SK-N-SH treated with all-trans-retinoic acid at 6 μM for 48 hours (cell line): ENCODE measurements around the gene RALGAPA1.

Experiments
- ATAC-seq: fragments of 200-7000 bp; cut with Tn5 transposase; 3 replicates; pipeline ENCODE4 v1.9.1; 2020; ENCODE audit warnings: mild to moderate bottlenecking, moderate library complexity
- ARNTL ChIP-seq: fragments of 450-650 bp; formaldehyde crosslinking; IDR thresholded peaks from 2 replicates; pipeline ENCODE4 v1.5.0; 2020; ENCODE audit warnings: low read depth, mild to moderate bottlenecking, moderate library complexity, borderline replicate concordance
- BACH2 ChIP-seq: fragments of 250-450 bp; sonication (Bioruptor Pico); IDR thresholded peaks from 2 replicates; pipeline ENCODE4 v1.9.0; 2021; ENCODE audit warnings: mild to moderate bottlenecking, borderline replicate concordance
- CREB5 ChIP-seq: fragments of 250-450 bp; sonication (Bioruptor Pico); IDR thresholded peaks from 2 replicates; pipeline ENCODE4 v1.5.1; 2020; ENCODE audit warnings: low read depth, mild to moderate bottlenecking, moderate library complexity
- CSDC2 ChIP-seq: fragments of 250-450 bp; sonication (Bioruptor Pico); IDR thresholded peaks from 2 replicates; pipeline ENCODE4 v1.5.0; 2020; ENCODE audit warnings: mild to moderate bottlenecking, moderate library complexity
- ESRRG ChIP-seq: fragments of 250-450 bp; sonication (Bioruptor Pico); IDR thresholded peaks from 2 replicates; pipeline ENCODE4 v1.6.1; 2021; ENCODE audit warnings: mild to moderate bottlenecking
- ISL1 ChIP-seq: fragments of 250-450 bp; sonication (Bioruptor Pico); IDR thresholded peaks from 2 replicates; pipeline ENCODE4 v2.1.2; 2022; ENCODE audit warnings: mild to moderate bottlenecking, moderate library complexity
- PATZ1 ChIP-seq: fragments of 250-450 bp; sonication (Bioruptor Pico); IDR thresholded peaks from 2 replicates; pipeline ENCODE4 v1.8.0; 2020; ENCODE audit warnings: mild to moderate bottlenecking, moderate library complexity, borderline replicate concordance
- PPARA ChIP-seq: fragments of 250-450 bp; sonication (Bioruptor Pico); IDR thresholded peaks from 2 replicates; pipeline ENCODE4 v1.5.0; 2020; ENCODE audit warnings: mild to moderate bottlenecking, borderline replicate concordance
- RARB ChIP-seq: fragments of 250-450 bp; sonication (Bioruptor Pico); IDR thresholded peaks from 2 replicates; pipeline ENCODE4 v1.8.0; 2021; ENCODE audit warnings: mild to moderate bottlenecking, moderate library complexity
- SNAI2 ChIP-seq: fragments of 250-450 bp; sonication (Bioruptor Pico); IDR thresholded peaks from 2 replicates; pipeline ENCODE4 v1.5.0; 2020; ENCODE audit warnings: mild to moderate bottlenecking, moderate library complexity
- TCF4 ChIP-seq: fragments of 250-450 bp; sonication (Bioruptor Pico); IDR thresholded peaks from 2 replicates; pipeline ENCODE4 v1.8.0; 2021; ENCODE audit warnings: mild to moderate bottlenecking, moderate library complexity, borderline replicate concordance
- TOX ChIP-seq: fragments of 250-450 bp; sonication (Bioruptor Pico); IDR thresholded peaks from 2 replicates; pipeline ENCODE4 v1.8.0; 2021; ENCODE audit warnings: mild to moderate bottlenecking, moderate library complexity, borderline replicate concordance
- TSHZ2 ChIP-seq: fragments of 250-450 bp; sonication (Bioruptor Pico); IDR thresholded peaks from 2 replicates; pipeline ENCODE4 v1.5.0; 2020; ENCODE audit warnings: mild to moderate bottlenecking, moderate library complexity
- ZC3H10 ChIP-seq: fragments of 250-450 bp; sonication (Bioruptor Pico); IDR thresholded peaks from 2 replicates; pipeline ENCODE4 v1.5.1; 2021; ENCODE audit warnings: mild to moderate bottlenecking, moderate library complexity
- ZFP3 ChIP-seq: fragments of 250-450 bp; sonication (Bioruptor Pico); IDR thresholded peaks from 2 replicates; pipeline ENCODE4 v1.5.0; 2020; ENCODE audit warnings: mild to moderate bottlenecking, moderate library complexity
- ZFP30 ChIP-seq: fragments of 450-650 bp; formaldehyde crosslinking; IDR thresholded peaks from 2 replicates; pipeline ENCODE4 v1.5.0; 2022; ENCODE audit warnings: mild to moderate bottlenecking, moderate library complexity
- ZNF565 ChIP-seq: fragments of 450-650 bp; formaldehyde crosslinking; conservative IDR thresholded peaks from 2 replicates; pipeline ENCODE4 v1.5.0; 2020; ENCODE audit warnings: low read depth, mild to moderate bottlenecking, moderate library complexity
- ZNF70 ChIP-seq: fragments of 450-650 bp; formaldehyde crosslinking; IDR thresholded peaks from 2 replicates; pipeline ENCODE4 v1.5.0; 2020; ENCODE audit warnings: mild to moderate bottlenecking, moderate library complexity
- ZNF8 ChIP-seq: fragments of 450-650 bp; formaldehyde crosslinking; IDR thresholded peaks from 2 replicates; pipeline ENCODE4 v1.5.0; 2020; ENCODE audit warnings: mild to moderate bottlenecking, moderate library complexity
- TF ChIP-seq, protein P1 (sequence below): fragments of 250-450 bp; sonication (Bioruptor Pico); IDR thresholded peaks from 2 replicates; pipeline ENCODE4 v1.8.0; 2021; ENCODE audit warnings: low read depth, mild to moderate bottlenecking, moderate library complexity, borderline replicate concordance

The RALGAPA1 gene

DNA sequence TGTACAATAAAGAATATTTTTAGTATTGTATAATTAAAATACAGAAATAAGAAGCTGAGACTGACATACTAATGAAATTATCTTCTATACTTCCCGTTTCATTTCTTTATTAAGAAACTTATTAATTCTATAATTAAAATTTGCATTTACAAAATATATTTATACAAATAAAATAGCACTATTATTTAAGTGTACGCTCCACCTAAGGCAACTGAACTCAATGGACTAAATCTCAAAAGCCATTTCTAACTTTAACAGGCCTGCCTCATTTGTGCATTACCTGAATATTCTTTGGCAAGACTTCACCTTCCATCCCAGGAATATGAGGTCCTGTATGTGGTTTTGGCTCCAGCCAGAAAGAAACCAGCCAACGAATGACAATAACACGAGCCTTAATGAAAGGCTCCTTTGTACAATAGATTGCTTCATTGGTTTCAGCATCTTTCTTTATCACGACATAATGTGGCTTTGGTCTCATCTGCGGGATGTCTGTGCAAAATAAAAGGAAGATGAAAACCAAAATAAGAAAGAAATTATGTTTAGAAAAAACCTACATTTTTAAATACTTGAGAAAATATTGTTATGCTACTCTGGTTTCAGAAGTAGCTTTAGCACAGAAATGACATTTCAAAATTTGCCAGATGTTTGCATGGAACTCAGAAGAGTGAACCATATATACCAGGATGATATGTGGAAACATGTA, 58.7 kb downstream of the RALGAPA1 start:
- ATAC-seq: no peak
- TF ChIP-seq TOX (CRISPR knock-in tag) (no peak), ZFP30 (CRISPR knock-in tag) (no peak), CREB5 (CRISPR knock-in tag) (no peak), PATZ1 (CRISPR knock-in tag) (no peak), ARNTL (no peak), ESRRG (CRISPR knock-in tag) (no peak), ZNF565 (CRISPR knock-in tag) (no peak)

- no peak for ATAC-seq
- TF ChIP-seq ISL1 (CRISPR knock-in tag): no peak
- no peak for TF ChIP-seq ARNTL
- no peak for TF ChIP-seq PPARA (CRISPR knock-in tag)
- TF ChIP-seq CSDC2 (CRISPR knock-in tag): no peak
- no peak for TF ChIP-seq BACH2 (CRISPR knock-in tag)
- TF ChIP-seq SNAI2: no peak
- no peak for TF ChIP-seq ZNF8 (CRISPR knock-in tag)
- TF ChIP-seq TCF4 (CRISPR knock-in tag): no peak
- no peak for TF ChIP-seq ZNF565 (CRISPR knock-in tag)
- TF ChIP-seq TOX (CRISPR knock-in tag): no peak
- no peak for TF ChIP-seq ZNF70
- TF ChIP-seq ESRRG (CRISPR knock-in tag): no peak
- no peak for TF ChIP-seq TSHZ2 (CRISPR knock-in tag)
- TF ChIP-seq ZFP3 (CRISPR knock-in tag): no peak
- TF ChIP-seq, all 23 proteins: peak for 0
Measured at GRCh38 chr14:35747379-35747778, 61.7 kb downstream of the RALGAPA1 start.

DNA sequence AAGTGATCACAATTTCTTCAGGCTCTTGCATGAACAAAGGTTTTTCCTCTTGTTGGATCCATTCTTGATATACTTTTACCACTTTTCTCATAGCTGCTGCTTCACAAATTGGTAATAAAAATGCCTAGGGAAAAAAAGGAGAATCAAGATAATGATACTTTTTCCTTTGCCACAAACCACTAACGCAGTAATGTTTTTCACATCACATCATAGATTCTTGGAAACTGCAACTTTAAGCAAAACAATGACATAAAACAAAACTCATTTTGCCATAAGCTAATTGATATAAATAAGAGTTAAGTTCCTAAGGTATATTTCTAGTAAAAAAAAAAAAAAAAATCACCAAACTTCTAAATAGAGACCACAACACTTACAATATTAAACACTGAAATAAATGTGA, 66.7 kb downstream of the RALGAPA1 start:
- ATAC-seq: no peak

GRCh38 chr14:35742032-35742371, 67.1 kb downstream of the RALGAPA1 start:
- ATAC-seq: no peak
- TF ChIP-seq TSHZ2 (CRISPR knock-in tag) (no peak), ZNF8 (CRISPR knock-in tag) (no peak), BACH2 (CRISPR knock-in tag) (no peak), ISL1 (CRISPR knock-in tag) (no peak), ZNF70 (no peak), PPARA (CRISPR knock-in tag) (no peak), ESRRG (CRISPR knock-in tag) (no peak), PATZ1 (CRISPR knock-in tag) (no peak), ARNTL (no peak), CREB5 (CRISPR knock-in tag) (no peak)

More for the DNA sequence above, 66.7 kb downstream of the RALGAPA1 start:
- TF ChIP-seq ISL1 (CRISPR knock-in tag): no peak
- no peak for TF ChIP-seq ZC3H10 (CRISPR knock-in tag)
- TF ChIP-seq, protein P1, sequence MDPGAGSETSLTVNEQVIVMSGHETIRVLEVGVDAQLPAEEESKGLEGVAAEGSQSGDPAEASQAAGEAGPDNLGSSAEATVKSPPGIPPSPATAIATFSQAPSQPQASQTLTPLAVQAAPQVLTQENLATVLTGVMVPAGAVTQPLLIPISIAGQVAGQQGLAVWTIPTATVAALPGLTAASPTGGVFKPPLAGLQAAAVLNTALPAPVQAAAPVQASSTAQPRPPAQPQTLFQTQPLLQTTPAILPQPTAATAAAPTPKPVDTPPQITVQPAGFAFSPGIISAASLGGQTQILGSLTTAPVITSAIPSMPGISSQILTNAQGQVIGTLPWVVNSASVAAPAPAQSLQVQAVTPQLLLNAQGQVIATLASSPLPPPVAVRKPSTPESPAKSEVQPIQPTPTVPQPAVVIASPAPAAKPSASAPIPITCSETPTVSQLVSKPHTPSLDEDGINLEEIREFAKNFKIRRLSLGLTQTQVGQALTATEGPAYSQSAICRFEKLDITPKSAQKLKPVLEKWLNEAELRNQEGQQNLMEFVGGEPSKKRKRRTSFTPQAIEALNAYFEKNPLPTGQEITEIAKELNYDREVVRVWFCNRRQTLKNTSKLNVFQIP (CRISPR knock-in tag): no peak
- no peak for TF ChIP-seq ESRRG (CRISPR knock-in tag)
- TF ChIP-seq ZFP3 (CRISPR knock-in tag): no peak
- TF ChIP-seq PPARA (CRISPR knock-in tag): no peak
- TF ChIP-seq BACH2 (CRISPR knock-in tag): no peak
- no peak for TF ChIP-seq RARB (CRISPR knock-in tag)
